Measurements from ENCODE around the gene RPRD2. TPM values are rescaled to one million over a fixed set of nuclear protein-coding genes. Genes with fewer than 3 reads are reported as not detected.

Gene RPRD2
- total RNA-seq, 1 experiment from 2014 or later = 36.2 TPM

GRCh38 chr1:150383631-150384324 lies 19.8 kb downstream of the RPRD2 start:
- Histone ChIP-seq H3K4me1 (replicated peaks; ENCODE audit: insufficient read depth) (no peaks in the 10 kb centered on the region), H3K9me2 (ENCODE audit: insufficient read depth) (no peaks in the 10 kb centered on the region), H3K36me3 (ENCODE audit: low read depth) (no peaks in the 10 kb centered on the region), H4K20me1 (ENCODE audit: insufficient read depth) (peaks cover 31% of the 10 kb centered on the region), H3K9me3 (ENCODE audit: insufficient read depth, low read depth) (no peaks in the 10 kb centered on the region), H3K79me2 (ENCODE audit: low read depth) (peaks cover 91% of the 10 kb centered on the region), H3K27ac (no peak overlapping the region), H3K4me2 (no peak overlapping the region), H3F3A (ENCODE audit: insufficient read depth, low read depth) (peaks cover 8% of the 10 kb centered on the region; the same call in 1 of the 2 replicates), H2AFZ (no peak overlapping the region), H3K4me3 (no peak overlapping the region), H3K27me3 (ENCODE audit: insufficient read depth, low read depth) (no peaks in the 10 kb centered on the region)
- TF ChIP-seq EZH2 (IDR thresholded peaks at IDR 0.05; ENCODE audit: low read depth) = no peak
- no TSS peak for BruUV-seq (replicated peaks)
- CTCF ChIA-PET = no interaction called here
- no peak for DNase-seq
- intact Hi-C loops (cut with micrococcal nuclease; ENCODE audit: unreplicated experiment) = no loop called here
- POLR2A ChIA-PET (ENCODE audit: unreplicated experiment) = no interaction called here

GRCh38 chr1:150385537-150386445 lies 21.8 kb downstream of the RPRD2 start:
- Histone ChIP-seq H3F3A (ENCODE audit: insufficient read depth, low read depth) (peaks cover 4% of the 10 kb centered on the region), H3K4me3 (no peak overlapping the region), H2AFZ (no peak overlapping the region), H3K36me3 (ENCODE audit: low read depth) (no peaks in the 10 kb centered on the region), H4K20me1 (ENCODE audit: insufficient read depth) (peaks cover 30% of the 10 kb centered on the region), H3K9me2 (ENCODE audit: insufficient read depth) (no peaks in the 10 kb centered on the region), H3K4me1 (replicated peaks; ENCODE audit: insufficient read depth) (no peaks in the 10 kb centered on the region), H3K27me3 (ENCODE audit: insufficient read depth, low read depth) (no peaks in the 10 kb centered on the region), H3K9me3 (ENCODE audit: insufficient read depth, low read depth) (no peaks in the 10 kb centered on the region), H3K27ac (no peak overlapping the region), H3K79me2 (ENCODE audit: low read depth) (peaks cover 90% of the 10 kb centered on the region), H3K4me2 (no peak overlapping the region)
- TF ChIP-seq EZH2 (IDR thresholded peaks at IDR 0.05; ENCODE audit: low read depth) (no peak), CTCF (conservative IDR thresholded peaks at IDR 0.05) (no peak)
- no peak for DNase-seq
- intact Hi-C loops (cut with micrococcal nuclease; ENCODE audit: unreplicated experiment) = no loop called here
- ChIA-PET POLR2A (ENCODE audit: unreplicated experiment) (no interaction called here), CTCF (no interaction called here)
- BruUV-seq (replicated peaks) = no TSS peak

GRCh38 chr1:150386592-150386991 lies 22.6 kb downstream of the RPRD2 start:
- Histone ChIP-seq H3K4me2 (no peak overlapping the region), H2AFZ (no peak overlapping the region), H3K4me3 (no peak overlapping the region), H3K36me3 (ENCODE audit: low read depth) (no peaks in the 10 kb centered on the region), H3F3A (ENCODE audit: insufficient read depth, low read depth) (peaks cover 4% of the 10 kb centered on the region), H3K9me2 (ENCODE audit: insufficient read depth) (no peaks in the 10 kb centered on the region), H3K4me1 (replicated peaks; ENCODE audit: insufficient read depth) (no peaks in the 10 kb centered on the region), H3K27ac (no peak overlapping the region), H3K79me2 (ENCODE audit: low read depth) (peaks cover 90% of the 10 kb centered on the region), H3K27me3 (ENCODE audit: insufficient read depth, low read depth) (no peaks in the 10 kb centered on the region), H4K20me1 (ENCODE audit: insufficient read depth) (peaks cover 34% of the 10 kb centered on the region), H3K9me3 (ENCODE audit: insufficient read depth, low read depth) (no peaks in the 10 kb centered on the region)
- intact Hi-C loops (cut with micrococcal nuclease; ENCODE audit: unreplicated experiment) = no loop called here
- ChIA-PET CTCF (no interaction called here), POLR2A (ENCODE audit: unreplicated experiment) (no interaction called here)
- TF ChIP-seq EZH2 (IDR thresholded peaks at IDR 0.05; ENCODE audit: low read depth) (no peak), CTCF (conservative IDR thresholded peaks at IDR 0.05) (no peak)
- DNase-seq = no peak
- no TSS peak for BruUV-seq (replicated peaks)
